Measurements from ENCODE around the gene PRDX5. TPM values are rescaled to one million over a fixed set of nuclear protein-coding genes. Genes with fewer than 3 reads are reported as not detected.

Gene PRDX5
- total and polyA plus RNA-seq, 9 of the 15 experiments (the other 6 are each of a cell fraction or from before 2014, with no cell fraction given): 40.8 to 327 (median 204) TPM

DNA sequence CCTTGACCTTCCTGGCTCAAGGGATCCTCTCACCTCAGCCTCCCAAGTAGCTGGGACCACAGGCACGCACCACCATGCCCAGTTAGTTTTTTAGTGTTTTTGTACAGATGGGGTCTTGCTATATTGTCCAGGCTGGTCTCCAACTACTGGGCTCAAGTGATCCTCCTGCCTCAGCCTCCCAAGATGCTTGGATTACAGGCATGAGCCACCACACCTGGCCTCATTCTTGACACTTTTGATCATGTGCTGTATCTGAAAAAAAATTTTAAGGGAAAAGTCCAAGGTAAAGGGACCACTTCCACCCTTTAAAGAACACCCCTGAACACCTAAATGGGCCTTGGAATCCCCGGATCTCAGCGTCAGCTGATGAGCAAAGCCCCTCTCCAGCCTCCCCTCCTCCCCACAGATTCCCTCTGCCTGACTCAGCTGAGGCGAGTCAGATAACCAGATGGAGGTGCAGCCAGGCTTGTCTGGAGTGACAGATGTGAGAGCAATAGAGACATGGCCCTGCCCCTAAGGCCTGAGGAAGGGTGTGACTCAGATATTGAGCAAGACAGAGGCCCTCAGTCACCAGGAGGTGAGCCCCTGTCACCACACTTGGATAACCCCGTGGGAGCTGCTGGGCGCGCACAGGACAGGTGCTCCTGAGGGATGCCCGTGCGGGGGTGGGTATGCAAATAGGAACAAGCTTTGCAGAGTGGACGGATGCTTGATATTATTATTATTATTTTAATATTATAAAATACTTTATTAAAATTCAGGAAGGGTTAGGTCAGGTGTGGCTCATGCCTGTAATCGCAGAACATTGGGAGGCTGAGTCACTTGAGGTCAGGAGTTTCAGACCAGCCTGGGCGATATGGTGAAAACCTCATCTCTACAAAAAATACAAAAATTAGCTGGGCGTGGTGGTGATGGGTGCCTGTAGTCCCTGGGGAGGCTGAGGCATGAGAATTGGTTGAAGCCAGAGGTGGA is 17.1 kb downstream of the PRDX5 start (continued):
- TF ChIP-seq, protein P1, sequence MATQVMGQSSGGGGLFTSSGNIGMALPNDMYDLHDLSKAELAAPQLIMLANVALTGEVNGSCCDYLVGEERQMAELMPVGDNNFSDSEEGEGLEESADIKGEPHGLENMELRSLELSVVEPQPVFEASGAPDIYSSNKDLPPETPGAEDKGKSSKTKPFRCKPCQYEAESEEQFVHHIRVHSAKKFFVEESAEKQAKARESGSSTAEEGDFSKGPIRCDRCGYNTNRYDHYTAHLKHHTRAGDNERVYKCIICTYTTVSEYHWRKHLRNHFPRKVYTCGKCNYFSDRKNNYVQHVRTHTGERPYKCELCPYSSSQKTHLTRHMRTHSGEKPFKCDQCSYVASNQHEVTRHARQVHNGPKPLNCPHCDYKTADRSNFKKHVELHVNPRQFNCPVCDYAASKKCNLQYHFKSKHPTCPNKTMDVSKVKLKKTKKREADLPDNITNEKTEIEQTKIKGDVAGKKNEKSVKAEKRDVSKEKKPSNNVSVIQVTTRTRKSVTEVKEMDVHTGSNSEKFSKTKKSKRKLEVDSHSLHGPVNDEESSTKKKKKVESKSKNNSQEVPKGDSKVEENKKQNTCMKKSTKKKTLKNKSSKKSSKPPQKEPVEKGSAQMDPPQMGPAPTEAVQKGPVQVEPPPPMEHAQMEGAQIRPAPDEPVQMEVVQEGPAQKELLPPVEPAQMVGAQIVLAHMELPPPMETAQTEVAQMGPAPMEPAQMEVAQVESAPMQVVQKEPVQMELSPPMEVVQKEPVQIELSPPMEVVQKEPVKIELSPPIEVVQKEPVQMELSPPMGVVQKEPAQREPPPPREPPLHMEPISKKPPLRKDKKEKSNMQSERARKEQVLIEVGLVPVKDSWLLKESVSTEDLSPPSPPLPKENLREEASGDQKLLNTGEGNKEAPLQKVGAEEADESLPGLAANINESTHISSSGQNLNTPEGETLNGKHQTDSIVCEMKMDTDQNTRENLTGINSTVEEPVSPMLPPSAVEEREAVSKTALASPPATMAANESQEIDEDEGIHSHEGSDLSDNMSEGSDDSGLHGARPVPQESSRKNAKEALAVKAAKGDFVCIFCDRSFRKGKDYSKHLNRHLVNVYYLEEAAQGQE (IDR thresholded peaks at IDR 0.05; ENCODE audit: borderline replicate concordance): peak; percentile 59; the same call in 1 of the 2 replicates
- TF ChIP-seq, protein P1 (CRISPR knock-in tag; IDR thresholded peaks at IDR 0.05; ENCODE audit: low read depth): no peak
- TF ChIP-seq, protein P2, sequence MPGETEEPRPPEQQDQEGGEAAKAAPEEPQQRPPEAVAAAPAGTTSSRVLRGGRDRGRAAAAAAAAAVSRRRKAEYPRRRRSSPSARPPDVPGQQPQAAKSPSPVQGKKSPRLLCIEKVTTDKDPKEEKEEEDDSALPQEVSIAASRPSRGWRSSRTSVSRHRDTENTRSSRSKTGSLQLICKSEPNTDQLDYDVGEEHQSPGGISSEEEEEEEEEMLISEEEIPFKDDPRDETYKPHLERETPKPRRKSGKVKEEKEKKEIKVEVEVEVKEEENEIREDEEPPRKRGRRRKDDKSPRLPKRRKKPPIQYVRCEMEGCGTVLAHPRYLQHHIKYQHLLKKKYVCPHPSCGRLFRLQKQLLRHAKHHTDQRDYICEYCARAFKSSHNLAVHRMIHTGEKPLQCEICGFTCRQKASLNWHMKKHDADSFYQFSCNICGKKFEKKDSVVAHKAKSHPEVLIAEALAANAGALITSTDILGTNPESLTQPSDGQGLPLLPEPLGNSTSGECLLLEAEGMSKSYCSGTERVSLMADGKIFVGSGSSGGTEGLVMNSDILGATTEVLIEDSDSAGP (CRISPR knock-in tag; IDR thresholded peaks at IDR 0.05): 0 out of 2 replicates have a peak, but pooled peaks have one; percentile 23
- TF ChIP-seq CXXC5 (CRISPR knock-in tag; IDR thresholded peaks at IDR 0.05): peak; percentile 70
- TF ChIP-seq, protein P3, sequence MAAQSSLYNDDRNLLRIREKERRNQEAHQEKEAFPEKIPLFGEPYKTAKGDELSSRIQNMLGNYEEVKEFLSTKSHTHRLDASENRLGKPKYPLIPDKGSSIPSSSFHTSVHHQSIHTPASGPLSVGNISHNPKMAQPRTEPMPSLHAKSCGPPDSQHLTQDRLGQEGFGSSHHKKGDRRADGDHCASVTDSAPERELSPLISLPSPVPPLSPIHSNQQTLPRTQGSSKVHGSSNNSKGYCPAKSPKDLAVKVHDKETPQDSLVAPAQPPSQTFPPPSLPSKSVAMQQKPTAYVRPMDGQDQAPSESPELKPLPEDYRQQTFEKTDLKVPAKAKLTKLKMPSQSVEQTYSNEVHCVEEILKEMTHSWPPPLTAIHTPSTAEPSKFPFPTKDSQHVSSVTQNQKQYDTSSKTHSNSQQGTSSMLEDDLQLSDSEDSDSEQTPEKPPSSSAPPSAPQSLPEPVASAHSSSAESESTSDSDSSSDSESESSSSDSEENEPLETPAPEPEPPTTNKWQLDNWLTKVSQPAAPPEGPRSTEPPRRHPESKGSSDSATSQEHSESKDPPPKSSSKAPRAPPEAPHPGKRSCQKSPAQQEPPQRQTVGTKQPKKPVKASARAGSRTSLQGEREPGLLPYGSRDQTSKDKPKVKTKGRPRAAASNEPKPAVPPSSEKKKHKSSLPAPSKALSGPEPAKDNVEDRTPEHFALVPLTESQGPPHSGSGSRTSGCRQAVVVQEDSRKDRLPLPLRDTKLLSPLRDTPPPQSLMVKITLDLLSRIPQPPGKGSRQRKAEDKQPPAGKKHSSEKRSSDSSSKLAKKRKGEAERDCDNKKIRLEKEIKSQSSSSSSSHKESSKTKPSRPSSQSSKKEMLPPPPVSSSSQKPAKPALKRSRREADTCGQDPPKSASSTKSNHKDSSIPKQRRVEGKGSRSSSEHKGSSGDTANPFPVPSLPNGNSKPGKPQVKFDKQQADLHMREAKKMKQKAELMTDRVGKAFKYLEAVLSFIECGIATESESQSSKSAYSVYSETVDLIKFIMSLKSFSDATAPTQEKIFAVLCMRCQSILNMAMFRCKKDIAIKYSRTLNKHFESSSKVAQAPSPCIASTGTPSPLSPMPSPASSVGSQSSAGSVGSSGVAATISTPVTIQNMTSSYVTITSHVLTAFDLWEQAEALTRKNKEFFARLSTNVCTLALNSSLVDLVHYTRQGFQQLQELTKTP (IDR thresholded peaks at IDR 0.05; ENCODE audit: low read depth in 1 of 2, partially characterized antibody in 2 of 2): peak in 1 of 2 experiments; percentile 91
- peak; percentile 97 for TF ChIP-seq MYNN (IDR thresholded peaks at IDR 0.05)
- no peak for TF ChIP-seq MYNN (CRISPR knock-in tag; IDR thresholded peaks at IDR 0.05)
- no peak for TF ChIP-seq ELF2 (CRISPR knock-in tag; IDR thresholded peaks at IDR 0.05)
- TF ChIP-seq ZNF354B (CRISPR knock-in tag; IDR thresholded peaks at IDR 0.05): no peak
- TF ChIP-seq TCF7 (IDR thresholded peaks at IDR 0.05; ENCODE audit: borderline replicate concordance): peak; percentile 72; the same call in 1 of the 2 replicates
- TF ChIP-seq HCFC1 (IDR thresholded peaks at IDR 0.05; ENCODE audit: low read depth, low read length): no peak
- no peak for TF ChIP-seq SRSF7 (optimal IDR thresholded peaks at IDR 0.05; ENCODE audit: low read depth, low read length)
- peak; percentile 77 for TF ChIP-seq MAFK (IDR thresholded peaks at IDR 0.05; ENCODE audit: low read length)
- TF ChIP-seq ZNF644 (tag; IDR thresholded peaks at IDR 0.05; ENCODE audit: low read depth): peak; percentile 93
